Umbilical cord (tissue), 2 donors: Measurements from ENCODE around the gene ETDB. TPM values are rescaled to one million over a fixed set of nuclear protein-coding genes. Genes with fewer than 3 reads are reported as not detected.
"Not testable (repeated sequence)": the region's sequence is repeated elsewhere in the genome, so short reads cannot be mapped to it uniquely, and the experiment has no call there.

Experiments used
- DNase-seq: peaks from one replicate; pipeline ENCODE4 v3.0.0-alpha.2; 2015; ENCODE audit warnings: low spot score
- total RNA-seq: library from RNA; depleted of rRNA; stranded (reverse); fragments of >200 nt; gene quantifications from one replicate; pipeline ENCODE4 v1.2.3, GENCODE V29; 2014; ENCODE audit warnings: low replicate concordance; ENCODE audit not compliant: insufficient read depth

ETDB gene
- total RNA-seq, result not detected

DNA sequence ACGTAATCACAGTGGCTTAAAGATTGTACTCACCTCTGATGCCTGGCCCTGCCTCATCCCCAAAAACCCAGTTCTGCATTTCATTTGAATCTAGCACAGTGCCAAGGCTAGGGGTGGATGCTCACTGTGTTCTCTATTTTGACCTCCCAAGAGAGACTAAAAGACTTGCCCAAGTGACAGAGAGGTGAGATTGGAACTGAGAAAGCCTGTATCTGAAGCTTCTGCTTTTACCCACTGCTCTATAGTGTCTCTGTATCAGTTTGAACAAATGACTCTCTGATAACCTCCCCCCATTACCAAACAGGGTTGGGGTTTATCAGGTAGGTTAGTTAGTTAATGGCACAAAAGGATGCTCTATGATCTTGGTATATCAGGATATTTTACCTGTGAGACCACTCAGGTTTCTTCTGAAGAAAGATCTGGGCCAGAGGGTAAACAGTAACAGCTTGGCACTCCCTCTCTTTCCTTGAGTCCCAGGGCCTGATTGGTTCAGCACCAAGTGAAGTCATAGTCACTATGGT is at the start of gene ETDB:
TSS of gene ETDB (minus strand) at position 471 of the 521 bp plus-strand sequence. CDS start 1,265 bp downstream, outside the sequence.
- DNase-seq, result not testable (repeated sequence)

DNA sequence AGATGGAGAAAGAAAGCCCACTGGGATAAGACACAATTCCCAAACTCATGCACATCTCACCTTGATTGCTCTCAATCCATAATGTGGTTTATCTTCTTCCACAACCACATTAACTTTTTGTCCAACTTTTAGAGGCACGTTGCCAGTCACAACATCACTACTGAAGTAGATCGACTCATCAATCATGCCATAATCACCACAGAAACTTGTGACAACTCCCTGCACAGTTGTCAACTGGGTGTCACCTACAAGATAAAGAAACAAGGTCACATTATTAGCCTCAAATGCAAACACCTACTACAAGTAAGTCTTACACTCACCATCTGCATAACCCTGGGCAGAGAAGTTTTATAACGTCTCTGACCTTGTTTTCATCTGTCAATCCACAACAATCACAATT is 49.2 kb upstream of the ETDB start:
- DNase-seq, result not testable (repeated sequence)

DNA sequence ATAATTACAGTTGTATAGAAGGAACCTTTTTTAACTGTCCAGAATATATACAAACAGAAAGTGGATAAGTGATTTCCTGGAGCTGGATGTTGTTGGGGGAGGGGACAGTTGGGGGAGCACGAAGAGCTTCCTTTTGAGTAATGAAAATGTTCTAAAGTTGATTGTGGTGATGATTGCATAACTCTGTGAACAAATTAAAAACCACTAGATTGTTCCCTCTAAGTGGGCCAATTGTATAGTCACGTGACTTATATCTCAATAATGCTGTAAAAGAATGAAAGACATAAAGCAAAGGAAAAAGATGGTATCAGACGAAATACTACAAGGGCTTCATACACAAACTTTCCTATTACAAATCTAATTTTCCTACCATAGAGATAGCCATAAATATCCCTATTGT is 48.2 kb upstream of the ETDB start:
- DNase-seq, result no peak

DNA sequence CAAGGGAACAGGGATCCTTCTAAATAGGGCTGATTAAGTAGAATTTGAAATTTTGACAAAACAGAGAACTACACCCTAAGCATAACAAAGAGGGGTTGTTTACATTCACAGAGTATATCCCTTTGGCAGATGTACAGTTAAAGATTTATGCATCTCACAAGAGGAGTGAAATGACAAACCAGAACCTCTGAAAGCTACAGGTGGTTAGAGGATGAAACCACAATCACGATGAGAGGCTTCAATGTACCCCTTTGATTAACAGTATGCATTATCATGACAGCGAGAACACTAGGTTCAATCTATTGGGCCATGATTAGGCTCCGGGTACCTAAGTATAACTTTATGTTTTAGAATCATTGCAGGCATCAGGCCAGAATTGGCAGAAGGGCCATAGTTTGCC is 34.4 kb upstream of the ETDB start:
- not testable (repeated sequence) for DNase-seq

DNA sequence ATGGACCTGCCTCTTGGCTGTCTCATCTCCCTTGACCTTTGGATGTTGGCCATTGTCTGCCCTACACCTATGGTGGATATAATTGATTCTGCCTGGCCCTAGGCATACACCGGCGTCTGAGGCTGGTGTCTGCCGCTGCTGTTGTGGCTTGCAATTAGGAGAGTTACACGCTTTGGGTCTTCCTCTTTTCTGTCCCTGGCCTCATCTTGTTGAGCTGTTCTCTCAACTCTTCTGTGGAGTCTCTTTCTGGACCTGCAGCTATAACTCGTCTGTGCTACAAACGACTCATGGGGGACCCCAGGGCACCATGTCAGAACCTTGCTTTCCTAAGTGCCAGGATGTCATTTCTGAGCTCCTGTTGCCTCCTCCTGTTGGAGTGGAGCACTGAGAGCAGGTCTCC is 5.8 kb upstream of the ETDB start:
- not testable (repeated sequence) for DNase-seq

DNA sequence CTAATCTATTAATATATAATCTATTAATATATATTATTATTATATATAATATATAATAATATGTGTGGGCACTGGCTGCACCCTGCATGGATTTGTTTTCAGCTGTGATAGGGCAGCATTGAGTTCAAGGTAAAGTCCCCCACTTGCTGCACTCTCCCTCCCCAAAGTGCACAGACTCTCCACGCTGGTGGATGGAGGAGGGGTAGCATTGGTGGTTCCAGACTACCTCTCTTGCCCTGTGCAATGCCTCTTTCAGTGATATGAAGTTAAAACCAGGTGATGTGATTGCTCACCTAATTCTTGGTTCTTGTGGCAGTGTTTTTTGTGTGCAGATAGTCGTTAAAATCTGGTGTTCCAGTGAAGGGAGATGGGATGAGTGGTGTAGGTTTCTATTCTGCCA is 4.3 kb downstream of the ETDB start:
- DNase-seq, result not testable (repeated sequence)

DNA sequence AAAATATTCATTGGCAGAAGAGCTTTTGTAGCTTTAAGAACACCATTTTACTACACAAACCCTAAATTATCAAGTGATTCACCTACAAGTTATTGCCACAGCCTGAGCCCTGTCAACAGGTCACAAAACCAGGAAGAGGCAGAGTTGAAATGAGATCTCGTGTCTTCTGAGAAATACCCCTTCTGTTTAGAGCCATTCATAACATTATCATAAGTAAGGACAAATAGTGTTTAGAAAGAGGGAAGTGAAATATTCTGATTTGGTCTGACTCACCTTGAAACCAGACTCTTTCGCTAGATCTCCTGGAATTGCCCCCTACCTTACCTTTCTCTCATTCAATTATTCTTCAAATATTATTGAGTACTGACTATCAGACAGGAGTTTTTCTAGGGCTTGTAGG is 5.9 kb downstream of the ETDB start:
- DNase-seq, result no peak

DNA sequence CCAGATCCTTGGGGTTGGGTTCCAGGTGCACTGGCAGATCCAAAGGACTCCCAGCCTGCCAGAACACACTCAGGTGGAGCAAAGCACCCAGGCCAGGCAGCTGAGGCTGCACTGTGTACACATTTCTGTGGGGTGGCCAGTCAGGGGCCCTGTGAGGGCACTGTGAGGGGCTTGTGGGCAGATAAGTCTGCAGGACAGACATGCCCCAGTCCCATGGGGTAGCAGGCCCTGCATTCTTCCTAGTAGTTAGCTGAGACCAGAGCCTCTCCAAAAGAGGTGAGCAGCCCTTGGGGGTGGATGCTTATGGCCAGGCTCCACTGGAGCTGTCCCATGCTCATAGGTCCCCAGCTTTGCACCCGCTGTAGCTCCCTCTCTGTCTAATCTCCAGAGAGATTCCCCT is 7.6 kb downstream of the ETDB start:
- no peak for DNase-seq

DNA sequence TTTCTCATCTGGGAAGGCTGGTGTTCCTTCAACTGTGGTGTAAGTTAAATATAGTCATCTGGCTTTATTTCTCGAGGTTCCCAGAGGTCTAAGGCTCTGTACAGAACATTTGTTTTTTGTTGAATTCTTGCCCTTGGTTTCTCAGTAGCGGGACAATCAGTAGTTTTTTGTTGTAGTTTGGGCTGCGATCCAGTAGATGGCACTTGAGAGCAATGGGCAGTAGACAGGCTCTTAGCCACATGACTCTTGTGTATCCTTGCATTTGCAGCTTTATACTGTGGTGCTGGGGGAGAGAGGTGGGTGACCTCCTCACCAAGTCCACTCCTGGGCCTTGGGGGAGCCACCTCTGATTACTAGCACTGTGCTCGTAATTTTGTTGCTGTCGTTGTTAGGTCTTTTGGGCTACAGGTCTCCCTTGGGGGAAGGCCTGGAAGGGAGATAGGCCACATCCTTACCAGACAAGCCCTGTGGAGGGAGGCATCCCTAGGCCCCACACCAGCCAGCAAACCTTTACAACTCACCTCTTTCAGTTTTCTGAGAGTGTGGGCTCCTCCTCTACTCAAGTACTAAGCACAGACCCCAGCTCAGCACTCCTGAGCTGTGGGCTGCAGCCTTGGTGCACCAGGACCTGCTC is 8.1 kb downstream of the ETDB start:
- peak; percentile 4 for DNase-seq

DNA sequence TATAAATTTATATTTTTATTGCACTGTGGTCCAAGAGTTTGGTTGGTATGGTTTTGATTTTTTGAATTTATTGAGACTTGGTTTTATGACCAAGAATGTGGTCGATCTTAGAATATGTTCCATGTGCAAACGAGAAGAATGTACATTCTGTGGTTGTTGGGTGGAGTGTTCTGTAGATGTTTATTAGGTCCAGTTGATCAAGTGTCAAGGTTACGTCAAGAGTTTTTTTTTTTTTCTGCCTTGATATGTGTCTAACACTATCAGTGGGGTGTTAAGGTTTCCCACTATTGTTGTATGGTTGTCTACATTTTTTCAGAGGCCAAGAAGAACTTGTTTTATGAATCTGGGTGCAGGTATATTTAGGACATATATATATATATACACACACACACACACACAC is 10.8 kb downstream of the ETDB start:
- no peak for DNase-seq

DNA sequence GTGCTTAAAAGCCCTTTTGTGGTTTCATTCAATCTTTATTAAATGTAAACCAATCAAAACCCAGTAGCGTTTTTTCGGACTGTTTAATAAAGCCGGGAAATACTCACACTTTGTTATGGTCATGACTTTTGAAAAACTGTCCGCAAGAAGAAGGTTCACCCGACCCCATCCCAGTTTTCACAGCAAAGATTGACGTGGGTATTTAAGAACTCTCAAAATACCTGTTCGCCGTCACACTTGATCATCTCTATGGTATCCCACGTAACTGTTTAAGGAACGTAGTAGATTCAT is 20.9 kb downstream of the ETDB start:
- no peak for DNase-seq

DNA sequence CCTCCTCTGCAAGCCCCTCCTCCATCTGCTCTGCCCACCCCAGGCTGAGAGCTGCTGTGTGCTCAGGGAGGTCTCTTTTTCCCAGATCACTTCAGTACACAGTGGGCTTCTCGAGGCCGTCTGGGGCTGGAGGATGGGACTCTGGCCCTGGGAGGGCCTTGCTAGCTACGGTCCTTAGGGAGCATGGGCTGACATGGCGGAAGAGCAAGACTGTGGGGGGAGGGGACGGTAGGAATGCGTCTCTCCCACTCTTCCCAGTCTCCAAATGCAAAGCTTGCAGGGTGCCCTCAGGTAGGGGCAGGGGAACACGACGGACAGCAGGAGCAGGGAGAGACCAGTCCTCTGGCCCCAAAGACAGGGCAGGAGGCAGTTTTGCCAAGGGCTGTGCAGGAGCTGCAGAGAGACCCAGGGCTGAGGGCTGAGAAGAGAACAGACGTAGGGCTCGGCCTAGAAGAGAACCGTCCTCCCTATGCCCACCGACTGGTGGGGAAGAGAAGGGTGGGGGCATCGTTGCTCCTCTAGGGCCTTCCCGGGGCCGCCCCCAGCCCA is 23.1 kb downstream of the ETDB start:
- peak; percentile 18 for DNase-seq

DNA sequence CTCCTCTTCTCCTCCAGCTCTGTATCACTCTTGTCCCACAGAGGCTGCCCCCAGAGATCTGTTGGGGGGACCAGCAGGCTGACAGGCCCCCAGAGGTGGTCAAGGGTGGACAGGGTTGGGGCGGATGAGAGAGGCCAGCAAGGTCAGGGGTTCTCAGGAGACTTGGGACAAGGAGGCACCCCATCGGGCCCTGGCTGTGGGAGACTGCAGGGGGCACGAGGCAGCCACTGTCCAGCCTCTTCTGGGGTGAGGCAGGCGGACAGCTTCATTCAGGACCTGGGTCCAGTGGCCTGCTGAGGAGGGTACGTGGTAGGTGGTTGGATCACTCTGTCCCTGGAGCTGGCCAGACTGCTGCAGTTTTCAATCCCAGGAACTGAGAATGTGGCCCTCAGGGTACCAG is 24.6 kb downstream of the ETDB start:
- no peak for DNase-seq

DNA sequence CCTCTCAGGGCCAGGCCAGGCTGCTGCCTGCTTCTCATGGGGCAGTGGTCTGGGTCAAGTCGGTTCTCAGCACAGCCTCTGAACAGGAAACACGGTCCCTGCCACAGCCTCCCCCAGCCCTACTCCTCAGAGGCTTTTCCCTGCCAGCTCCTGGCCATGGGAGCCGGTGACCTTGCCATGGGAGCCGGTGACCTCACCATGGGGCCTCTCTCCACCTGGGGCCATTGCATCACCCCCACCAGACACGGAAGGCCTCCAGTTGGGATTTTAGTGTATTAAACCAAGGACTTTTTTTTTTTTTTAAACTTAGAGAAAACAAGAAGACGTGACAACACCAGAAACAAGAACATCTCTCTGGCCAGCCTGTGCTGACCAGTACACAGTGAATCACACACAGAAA is 25.6 kb downstream of the ETDB start:
- no peak for DNase-seq

DNA sequence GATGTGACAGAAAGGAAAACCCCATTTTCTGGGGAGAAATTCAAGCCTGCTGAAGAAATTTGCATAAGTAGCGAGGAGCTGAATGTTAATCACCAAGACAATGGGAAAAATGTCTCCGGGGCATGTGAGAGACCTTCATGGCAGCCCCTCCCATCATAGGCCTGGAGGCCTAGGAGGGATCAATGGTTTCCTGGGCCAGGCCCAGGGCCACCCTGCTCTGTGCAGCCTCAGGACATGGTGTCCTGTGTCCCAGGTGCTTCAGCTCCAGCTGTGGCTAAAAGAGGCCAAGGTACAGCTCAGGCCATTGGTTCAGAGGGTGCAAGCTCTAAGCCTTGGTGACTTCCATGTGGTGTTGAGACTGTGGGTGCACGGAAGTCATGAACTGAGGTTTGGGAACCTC is 31.2 kb downstream of the ETDB start:
- no peak for DNase-seq

DNA sequence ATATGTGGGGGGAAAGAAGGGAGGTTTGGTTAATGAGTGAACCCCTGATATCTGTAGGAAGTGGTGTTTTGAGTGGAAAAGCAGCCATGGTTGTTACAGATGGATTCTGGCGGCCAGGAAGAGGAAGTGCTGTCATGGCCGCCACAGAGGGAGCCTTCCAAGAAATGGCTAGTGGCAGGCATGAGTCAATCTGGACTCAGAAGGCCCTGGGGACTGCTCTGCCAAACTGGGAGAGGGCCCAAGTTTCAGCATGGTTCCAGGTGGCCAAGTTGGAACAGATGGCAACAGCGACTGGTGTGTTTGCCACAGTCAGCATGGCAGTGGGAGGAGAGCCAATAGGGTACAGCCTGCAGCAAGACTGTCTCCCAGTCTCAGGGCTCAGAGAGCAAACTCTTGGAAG is 32.5 kb downstream of the ETDB start:
- DNase-seq, result no peak

DNA sequence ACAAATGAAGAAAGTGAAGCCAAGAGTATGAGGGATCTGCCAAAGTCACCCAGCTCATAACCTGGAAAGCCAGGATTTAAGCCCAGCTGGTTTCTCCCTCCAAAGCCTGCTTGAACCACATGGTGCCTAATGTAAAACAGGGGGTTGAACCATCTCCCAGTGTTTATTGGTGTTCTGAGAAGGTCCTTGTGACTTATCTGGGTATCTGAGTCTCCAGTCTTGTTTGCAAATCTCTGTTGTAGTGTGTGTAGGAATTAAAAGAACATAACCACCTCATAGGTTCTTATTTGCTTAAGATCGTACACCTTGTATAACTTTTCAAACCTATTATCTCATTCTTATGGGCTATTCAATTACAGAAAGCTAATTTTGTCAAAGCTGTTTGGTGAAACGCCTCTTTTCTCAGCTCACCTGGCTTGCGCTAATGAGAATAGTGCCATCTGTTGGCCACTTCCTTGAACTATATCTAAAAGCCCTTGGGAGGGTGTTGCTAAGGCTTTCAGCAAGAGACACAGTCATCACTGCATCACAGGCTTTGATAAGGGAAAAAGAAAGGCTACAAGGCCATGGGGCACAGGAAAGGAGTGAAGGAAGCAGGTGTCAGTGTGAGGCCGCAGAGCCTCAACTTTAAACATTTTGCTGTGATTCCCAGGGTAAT is 34.0 kb downstream of the ETDB start:
- peak; percentile 68 for DNase-seq

DNA sequence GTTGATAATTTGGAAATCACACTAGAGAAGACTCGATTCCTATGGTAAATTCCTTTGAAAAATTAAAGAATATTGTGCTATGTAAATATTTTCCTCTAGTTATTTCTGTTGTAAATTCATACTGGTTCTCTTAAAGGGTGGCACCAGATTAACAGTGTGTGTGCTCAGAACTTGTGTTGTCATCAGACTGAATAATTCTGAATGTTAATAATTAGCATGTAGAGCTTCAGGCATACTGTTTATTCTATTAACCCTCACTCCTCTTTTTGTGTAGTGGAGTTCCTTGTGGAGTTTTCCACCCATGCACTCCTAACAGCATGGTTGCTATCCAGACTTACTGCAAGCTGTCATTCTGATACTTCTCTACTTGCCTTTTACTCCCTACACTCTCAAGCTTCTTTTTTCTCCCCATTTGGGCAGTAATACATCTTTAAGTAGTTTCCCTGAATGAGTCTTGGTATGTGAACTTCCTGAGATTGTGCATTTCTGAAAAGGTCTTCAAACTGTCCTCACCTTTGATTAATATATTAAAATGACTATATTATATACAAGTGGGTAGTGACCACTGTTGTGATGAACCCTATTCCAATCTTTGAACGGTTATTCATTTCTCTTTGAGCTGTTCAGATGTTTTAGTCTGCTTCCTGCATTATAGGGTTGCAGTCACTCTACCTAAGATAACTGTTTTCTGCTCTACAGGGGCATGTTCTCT is 38.5 kb downstream of the ETDB start:
- DNase-seq, result no peak
